GM18861 (cell line): ENCODE results near the gene ADNP.
"Not testable (repeated sequence)": the region's sequence is repeated elsewhere in the genome, so short reads cannot be mapped to it uniquely, and the experiment has no call there.

Source experiments
- ATAC-seq: cut with Tn5 transposase; IDR thresholded peaks from one replicate; pipeline ENCODE4 v1.9.1; 2021; ENCODE audit not compliant: unreplicated experiment

ADNP gene

DNA sequence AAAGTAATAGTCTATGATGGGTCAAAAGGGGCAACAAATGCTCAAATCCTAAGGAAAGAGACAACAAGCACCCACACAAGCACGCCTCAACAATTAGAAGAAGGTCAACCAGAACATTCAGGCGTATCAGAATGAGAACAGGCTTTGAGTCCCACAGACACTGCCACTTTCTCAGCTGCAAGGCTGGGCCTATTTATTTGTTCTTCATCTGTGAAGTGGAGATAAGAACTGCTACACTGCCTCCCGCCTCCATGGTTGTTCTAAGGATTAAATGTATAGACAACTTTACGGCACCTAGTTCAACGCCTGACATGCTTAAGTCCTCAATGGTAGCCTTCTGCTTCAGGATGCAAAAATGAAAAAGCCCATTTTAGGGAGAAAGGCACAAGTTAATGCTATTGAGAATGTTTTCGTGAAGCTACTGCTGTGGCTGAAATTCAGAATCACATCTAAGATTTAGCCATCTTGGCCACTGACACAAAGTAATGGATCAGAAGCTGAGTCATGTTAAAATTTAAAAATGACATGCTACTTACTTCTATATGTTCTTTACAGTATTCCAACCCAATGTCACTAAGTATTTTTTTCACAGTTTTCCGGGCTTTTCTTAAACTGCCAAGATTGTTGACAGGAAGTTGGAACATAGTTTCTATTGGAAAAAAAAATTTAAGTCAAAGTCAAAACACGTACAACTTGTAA, 27.7 kb downstream of the ADNP start:
- no peak for ATAC-seq

DNA sequence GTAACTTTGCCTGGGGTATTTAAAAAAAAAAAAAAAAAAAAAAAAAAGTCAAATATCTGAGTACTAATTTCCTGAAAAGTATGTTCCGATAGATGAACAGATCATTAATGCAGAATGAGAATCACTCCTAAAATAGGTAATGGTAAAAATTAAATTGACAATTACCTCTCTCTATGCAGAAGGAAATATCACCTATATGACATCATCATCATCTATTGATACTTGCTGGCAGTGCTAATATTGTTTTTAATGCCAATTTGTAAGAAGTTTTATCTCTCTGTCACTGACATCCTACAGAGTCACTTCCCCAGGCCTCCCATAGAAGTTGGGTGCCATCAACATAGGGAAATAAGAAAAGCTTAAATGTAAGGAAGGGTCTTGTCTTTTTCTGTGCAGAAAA, 29.9 kb downstream of the ADNP start:
- no peak for ATAC-seq

- no peak for ATAC-seq
Measured at GRCh38 chr20:50900261-50900660, 31.0 kb downstream of the ADNP start.

DNA sequence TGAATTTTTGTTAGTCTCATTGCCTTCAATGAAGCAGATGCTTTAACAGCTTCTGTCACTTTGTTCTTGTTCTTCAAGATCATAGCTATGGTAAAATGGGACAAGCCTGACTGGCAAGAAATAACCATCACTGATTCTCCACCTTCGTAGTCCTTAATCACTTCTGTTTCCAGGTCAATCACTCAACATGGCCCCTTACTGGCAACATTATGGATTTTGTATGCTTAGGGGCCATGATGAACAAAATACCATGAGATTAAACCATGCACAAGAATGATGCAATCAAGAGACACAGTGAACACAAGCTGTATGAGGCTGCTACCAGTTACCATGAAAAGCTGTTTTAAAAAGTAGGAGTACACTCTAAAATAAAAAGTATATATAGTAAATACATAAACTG, 32.8 kb downstream of the ADNP start:
- ATAC-seq: no peak

- no peak for ATAC-seq
Measured at GRCh38 chr20:50895111-50895830, 36.0 kb downstream of the ADNP start.

DNA sequence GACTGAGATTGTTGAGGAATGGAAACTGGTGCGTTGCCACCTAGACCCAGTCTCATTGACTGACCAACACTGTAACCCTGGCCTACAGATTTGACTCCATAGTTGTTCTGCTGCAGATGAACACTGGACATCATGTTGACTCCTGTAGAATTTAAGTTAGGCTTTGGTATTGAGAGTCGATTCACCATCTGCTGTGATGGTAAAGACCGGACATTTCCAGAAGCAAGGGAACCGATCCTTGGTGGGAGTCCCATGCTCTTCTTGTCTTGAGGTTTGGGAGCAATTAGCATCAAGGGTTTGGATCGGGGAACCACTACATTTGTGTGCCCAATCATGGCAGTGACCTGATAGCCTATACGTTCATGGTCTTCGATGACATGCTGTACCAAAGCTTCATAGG, 37.6 kb downstream of the ADNP start:
- no peak for ATAC-seq

GRCh38 chr20:50892394-50892793, 38.8 kb downstream of the ADNP start:
- no peak for ATAC-seq

DNA sequence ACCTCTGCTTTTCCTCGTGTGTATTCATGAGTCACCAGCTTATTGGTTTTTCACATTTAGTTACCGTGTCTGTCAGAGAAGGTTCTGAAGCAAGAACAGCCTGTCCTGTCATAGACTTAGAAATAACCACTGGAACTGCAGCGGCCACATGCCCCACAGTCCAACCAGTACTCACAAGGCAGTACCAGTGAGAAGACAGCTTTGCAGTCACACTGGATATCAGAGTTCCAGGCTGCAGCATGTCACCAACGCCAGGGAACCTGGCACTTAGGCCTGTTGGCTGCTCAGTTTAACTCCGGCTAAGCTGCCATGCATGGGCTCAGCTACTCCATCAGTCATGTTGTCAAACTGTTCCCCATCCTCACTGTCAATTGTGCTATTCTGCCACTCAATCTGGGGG, 40.1 kb downstream of the ADNP start:
- ATAC-seq: no peak

- ATAC-seq: no peak
Measured at GRCh38 chr20:50887576-50887975, 43.7 kb downstream of the ADNP start.

- no peak for ATAC-seq
Measured at GRCh38 chr20:50886184-50886790, 45.0 kb downstream of the ADNP start.

- no peak for ATAC-seq
Measured at GRCh38 chr20:50885781-50886180, 45.5 kb downstream of the ADNP start.

- no peak for ATAC-seq
Measured at GRCh38 chr20:50885068-50885467, 46.2 kb downstream of the ADNP start.

GRCh38 chr20:50883856-50884255, 47.4 kb downstream of the ADNP start:
- ATAC-seq: no peak

DNA sequence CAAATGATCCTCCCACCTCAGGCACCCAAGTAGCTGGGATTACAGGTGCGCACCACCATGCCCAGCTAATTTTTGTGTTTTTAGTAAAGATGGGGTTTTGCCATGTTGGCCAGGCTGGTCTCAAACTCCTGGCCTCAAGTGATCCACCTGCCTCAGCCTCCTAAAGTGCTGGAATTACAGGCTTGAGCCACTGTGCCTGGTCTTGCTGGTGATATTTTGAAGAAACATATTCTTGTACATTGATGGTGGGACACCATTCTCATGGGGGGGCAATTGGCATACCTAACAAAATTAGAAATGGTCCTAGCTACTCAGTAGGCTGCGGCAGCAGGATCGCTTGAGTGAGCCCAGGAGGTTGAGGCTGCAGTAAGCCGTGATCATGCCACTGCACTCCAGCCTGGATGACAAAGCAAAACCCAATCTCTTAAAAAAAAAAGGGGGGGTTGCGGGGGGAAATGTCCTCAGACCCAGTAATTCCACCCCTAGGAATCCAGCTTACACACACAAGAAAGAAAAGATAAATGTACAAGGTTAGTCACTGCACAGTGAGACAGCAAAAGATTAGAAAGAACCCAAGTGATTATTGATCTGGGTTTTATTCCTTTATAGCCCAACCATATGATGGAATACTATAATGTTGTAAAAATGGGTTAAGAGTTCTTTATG, 49.3 kb downstream of the ADNP start:
- ATAC-seq: not testable (repeated sequence)

- no peak for ATAC-seq
Measured at GRCh38 chr20:50879649-50880550, 51.3 kb downstream of the ADNP start.

- ATAC-seq: no peak
Measured at GRCh38 chr20:50877232-50877743, 53.9 kb downstream of the ADNP start.

DNA sequence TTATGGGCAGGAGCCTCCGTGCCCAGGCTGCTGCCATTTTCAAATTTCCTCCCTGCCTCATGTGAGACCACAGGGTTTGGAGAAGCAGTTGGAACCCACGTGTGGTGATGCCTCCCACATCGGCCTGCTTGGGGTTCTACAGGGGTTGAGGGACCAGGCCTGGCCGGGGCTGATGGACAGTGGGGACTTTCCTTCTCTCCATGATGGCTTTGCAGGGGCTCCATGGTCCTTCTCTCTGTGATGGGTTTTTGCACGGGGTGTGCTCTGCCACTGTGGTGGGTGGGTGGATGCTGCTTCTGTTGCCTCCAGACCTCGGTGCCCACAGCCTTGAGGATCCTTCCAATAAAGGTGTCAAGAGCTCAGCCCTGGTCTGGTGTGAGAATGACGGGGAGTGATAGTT, 54.4 kb downstream of the ADNP start:
- ATAC-seq: no peak

- no peak for ATAC-seq
Measured at GRCh38 chr20:50876063-50876685, 55.1 kb downstream of the ADNP start.

DNA sequence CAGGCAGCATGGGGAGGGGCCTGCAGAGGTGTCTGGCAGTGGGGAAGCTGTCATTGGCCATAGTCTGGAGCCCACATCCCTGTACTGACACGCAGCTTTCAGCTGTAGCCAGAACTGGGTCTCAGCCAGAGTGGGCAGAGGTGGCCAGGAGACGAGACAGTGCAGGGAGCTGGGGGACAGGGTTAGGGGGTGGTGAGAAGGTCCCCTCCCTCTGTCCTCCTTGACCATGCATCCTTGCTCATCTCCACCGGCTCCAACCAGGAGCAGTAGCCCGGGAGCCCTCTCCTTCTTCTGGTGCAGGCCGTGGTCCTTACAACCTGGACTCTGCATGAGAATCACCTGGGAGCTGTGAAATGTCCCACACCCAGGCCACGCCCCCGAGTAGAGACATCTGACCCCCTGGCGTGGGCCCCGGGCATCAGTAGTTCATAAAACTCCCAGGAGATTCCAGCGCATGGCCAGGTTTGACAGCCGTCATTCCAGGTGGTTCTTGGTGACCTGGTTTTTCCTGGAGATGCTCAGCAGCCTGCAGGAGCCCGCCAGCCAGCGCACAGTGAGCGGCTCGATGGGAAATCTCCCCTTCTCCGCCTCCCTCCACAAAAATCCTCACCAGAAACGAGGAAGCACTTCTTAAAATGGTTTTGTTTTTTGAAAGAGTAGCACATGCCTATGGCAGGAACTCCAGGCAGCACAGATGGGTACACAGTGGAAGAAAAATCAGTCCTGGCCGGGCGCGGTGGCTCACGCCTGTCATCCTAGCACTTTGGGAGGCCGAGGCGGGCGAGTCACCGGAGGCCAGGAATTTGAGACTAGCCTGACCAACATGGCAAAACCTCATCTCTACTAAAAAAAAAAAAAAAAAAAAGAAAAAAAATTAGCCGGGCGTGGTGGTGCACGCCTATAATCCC, 56.2 kb downstream of the ADNP start:
- ATAC-seq: no peak
